ENCODE results near the gene SLC35A3. TPM values are rescaled to one million over a fixed set of nuclear protein-coding genes. Genes with fewer than 3 reads are reported as not detected.

Gene SLC35A3
- total RNA-seq, 1 experiment from 2014 or later = 46.5 TPM

GRCh38 chr1:100036718-100037655 is 67.2 kb downstream of the SLC35A3 start:
- CTCF ChIA-PET = no interaction called here

DNA sequence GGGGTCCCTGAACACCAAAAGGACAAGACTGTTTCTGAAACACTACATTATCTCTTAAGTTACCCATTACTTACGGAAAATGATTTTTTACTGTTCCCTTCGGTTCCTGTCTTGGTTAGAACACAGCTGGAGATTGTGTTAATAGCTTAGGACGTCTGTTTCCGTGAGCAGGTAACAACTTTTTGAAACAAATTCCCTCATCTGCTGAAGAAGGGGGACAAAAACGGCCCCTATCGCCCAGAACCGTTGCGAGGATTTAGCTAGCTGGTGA is 67.8 kb downstream of the SLC35A3 start:
- POLR2A ChIA-PET (ENCODE audit: unreplicated experiment) = interaction anchor here (0.5 to 0.6 kb wide), 2 partner anchors 11 to 109 kb away, joined by 3 to 20 read pairs; no protein-coding TSS in a partner anchor
- no peaks in the 10 kb centered on the region for H3K36me3 ChIP-seq (ENCODE audit: low read depth, low read length)
- H3K4me1 ChIP-seq (ENCODE audit: insufficient read depth, low read length) = peaks cover 20% of the 10 kb centered on the region
- no peaks in the 10 kb centered on the region for H3K27me3 ChIP-seq (ENCODE audit: low read length)
- intact Hi-C loops (cut with micrococcal nuclease) = loop anchor here (2.0 kb wide), 1 partner anchor 67 kb away; no protein-coding TSS in a partner anchor
- H4K20me1 ChIP-seq (ENCODE audit: low read length) = peaks cover 37% of the 10 kb centered on the region
- peak overlapping the region; percentile 77 for H3K4me3 ChIP-seq (ENCODE audit: low read length)
- DNase-seq = no peak
- peak overlapping the region; percentile 55 for H2AFZ ChIP-seq (ENCODE audit: low read length)
- H3K9ac ChIP-seq (ENCODE audit: low read length) = peak overlapping the region; percentile 98
- CTCF ChIA-PET = interaction anchor here (0.6 kb wide), 1 partner anchor 418 kb away, joined by 3 read pairs; no protein-coding TSS in a partner anchor
- H3K4me2 ChIP-seq (ENCODE audit: low read length) = peak overlapping the region; percentile 92
- BruUV-seq (replicated peaks) = no TSS peak
- no peaks in the 10 kb centered on the region for H3F3A ChIP-seq (ENCODE audit: low read length, unreplicated experiment)
- H3K9me3 ChIP-seq (ENCODE audit: low read length) = no peaks in the 10 kb centered on the region
- H3K27ac ChIP-seq (ENCODE audit: low read length) = peak overlapping the region; percentile 81
- H3K79me2 ChIP-seq (ENCODE audit: low read length) = peaks cover 63% of the 10 kb centered on the region
- no peak for ATAC-seq
- TF ChIP-seq EZH2 (IDR thresholded peaks at IDR 0.05; ENCODE audit: low read length, unreplicated experiment) (no peak), EZH2phosphoT487 (IDR thresholded peaks at IDR 0.05; ENCODE audit: borderline replicate concordance, low read length) (no peak)
- TF ChIP-seq, protein P1, sequence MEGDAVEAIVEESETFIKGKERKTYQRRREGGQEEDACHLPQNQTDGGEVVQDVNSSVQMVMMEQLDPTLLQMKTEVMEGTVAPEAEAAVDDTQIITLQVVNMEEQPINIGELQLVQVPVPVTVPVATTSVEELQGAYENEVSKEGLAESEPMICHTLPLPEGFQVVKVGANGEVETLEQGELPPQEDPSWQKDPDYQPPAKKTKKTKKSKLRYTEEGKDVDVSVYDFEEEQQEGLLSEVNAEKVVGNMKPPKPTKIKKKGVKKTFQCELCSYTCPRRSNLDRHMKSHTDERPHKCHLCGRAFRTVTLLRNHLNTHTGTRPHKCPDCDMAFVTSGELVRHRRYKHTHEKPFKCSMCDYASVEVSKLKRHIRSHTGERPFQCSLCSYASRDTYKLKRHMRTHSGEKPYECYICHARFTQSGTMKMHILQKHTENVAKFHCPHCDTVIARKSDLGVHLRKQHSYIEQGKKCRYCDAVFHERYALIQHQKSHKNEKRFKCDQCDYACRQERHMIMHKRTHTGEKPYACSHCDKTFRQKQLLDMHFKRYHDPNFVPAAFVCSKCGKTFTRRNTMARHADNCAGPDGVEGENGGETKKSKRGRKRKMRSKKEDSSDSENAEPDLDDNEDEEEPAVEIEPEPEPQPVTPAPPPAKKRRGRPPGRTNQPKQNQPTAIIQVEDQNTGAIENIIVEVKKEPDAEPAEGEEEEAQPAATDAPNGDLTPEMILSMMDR (conservative IDR thresholded peaks at IDR 0.05; ENCODE audit: low read depth, low read length) = no peak
- H3K9me2 ChIP-seq (replicated peaks; ENCODE audit: low read length) = no peaks in the 10 kb centered on the region

More at GRCh38 chr1:100036718-100037655, 67.2 kb downstream of the SLC35A3 start:
- TF ChIP-seq EZH2 (IDR thresholded peaks at IDR 0.05; ENCODE audit: low read length, unreplicated experiment) = no peak
- no peak for TF ChIP-seq EZH2phosphoT487 (IDR thresholded peaks at IDR 0.05; ENCODE audit: borderline replicate concordance, low read length)
- TF ChIP-seq, protein P1 (conservative IDR thresholded peaks at IDR 0.05; ENCODE audit: low read depth, low read length) = no peak
- intact Hi-C loops (cut with micrococcal nuclease) = loop anchor here (2.0 kb wide), 1 partner anchor 66 kb away; no protein-coding TSS in a partner anchor
- H3K4me3 ChIP-seq (ENCODE audit: low read length) = peak overlapping the region; percentile 77
- no peaks in the 10 kb centered on the region for H3K9me3 ChIP-seq (ENCODE audit: low read length)
- peak; percentile 1; the same call in 1 of the 2 replicates for ATAC-seq
- DNase-seq = peak; percentile 70
- H3K9me2 ChIP-seq (replicated peaks; ENCODE audit: low read length) = no peaks in the 10 kb centered on the region
- H3K4me1 ChIP-seq (ENCODE audit: insufficient read depth, low read length) = peaks cover 20% of the 10 kb centered on the region
- H3K36me3 ChIP-seq (ENCODE audit: low read depth, low read length) = no peaks in the 10 kb centered on the region
- H2AFZ ChIP-seq (ENCODE audit: low read length) = peak overlapping the region; percentile 55
- no peaks in the 10 kb centered on the region for H3F3A ChIP-seq (ENCODE audit: low read length, unreplicated experiment)
- peaks cover 57% of the 10 kb centered on the region for H3K79me2 ChIP-seq (ENCODE audit: low read length)
- peak overlapping the region; percentile 92 for H3K4me2 ChIP-seq (ENCODE audit: low read length)
- peak overlapping the region; percentile 81 for H3K27ac ChIP-seq (ENCODE audit: low read length)
- H4K20me1 ChIP-seq (ENCODE audit: low read length) = peaks cover 31% of the 10 kb centered on the region
- POLR2A ChIA-PET (ENCODE audit: unreplicated experiment) = interaction anchor here (0.5 kb wide), 1 partner anchor 11 kb away, joined by 3 read pairs; no protein-coding TSS in a partner anchor
- peak overlapping the region; percentile 98 for H3K9ac ChIP-seq (ENCODE audit: low read length)
- BruUV-seq (replicated peaks) = TSS peak; percentile 90
- no peaks in the 10 kb centered on the region for H3K27me3 ChIP-seq (ENCODE audit: low read length)

Measured in PC-3 (cell line).